Natural killer cell (primary cell): ENCODE data around the gene CDKN1C. TPM values are rescaled to one million over a fixed set of nuclear protein-coding genes. Genes with fewer than 3 reads are reported as not detected.

Experiments
- ATAC-seq, 3 donors: fragments of 150-1000 bp in 2 of 3; fragments of 200-7000 bp in 1 of 3; cut with Tn5 transposase; 1 replicate in 1 of 3; 2 replicates in 2 of 3; pipeline ENCODE4 v1.10.0; 2021; ENCODE audit warnings: mild to moderate bottlenecking in 2 of 3, moderate library complexity in 2 of 3
- DNase-seq, 2 donors: peaks; one replicate each; pipeline versions ENCODE4 v3.0.0 to v3.0.0-alpha.2; 2013 to 2021; ENCODE audit warnings: mixed read lengths in 1 of 2
- H3K27ac ChIP-seq: one replicate; pipeline ENCODE4 v1.5.1; 2013; ENCODE audit warnings: mild to moderate bottlenecking, low read length
- H3K27me3 ChIP-seq: one replicate; pipeline ENCODE4 v1.6.1; 2013; ENCODE audit warnings: low read length; ENCODE audit not compliant: control insufficient read depth, insufficient read depth
- H3K36me3 ChIP-seq: one replicate; pipeline ENCODE4 v1.6.1; 2013; ENCODE audit warnings: low read length; ENCODE audit not compliant: control insufficient read depth, insufficient read depth
- H3K4me1 ChIP-seq: one replicate; pipeline ENCODE4 v1.6.1; 2013; ENCODE audit warnings: low read length; ENCODE audit not compliant: control insufficient read depth, insufficient read depth
- H3K4me3 ChIP-seq: one replicate; pipeline ENCODE4 v1.5.1; 2013; ENCODE audit warnings: low read length
- H3K9me3 ChIP-seq: one replicate; pipeline ENCODE4 v1.6.1; 2013; ENCODE audit warnings: low read length; ENCODE audit not compliant: control insufficient read depth, insufficient read depth
- H3K27ac Mint-ChIP-seq, 2 donors: one replicate each; pipeline ENCODE4 v1.8.0; 2022; ENCODE audit warnings: mild to moderate bottlenecking in 2 of 2, mixed read lengths in 2 of 2, moderate library complexity in 1 of 2
- H3K27me3 Mint-ChIP-seq, 2 donors: one replicate each; pipeline ENCODE4 v1.8.0; 2022; ENCODE audit warnings: low read depth in 2 of 2, mixed read lengths in 2 of 2
- H3K36me3 Mint-ChIP-seq: one replicate; pipeline ENCODE4 v1.8.0; 2022; ENCODE audit warnings: mixed read lengths
- H3K4me1 Mint-ChIP-seq, 2 donors: one replicate each; pipeline ENCODE4 v1.8.0; 2022; ENCODE audit warnings: mixed read lengths in 2 of 2
- H3K4me3 Mint-ChIP-seq: one replicate; pipeline ENCODE4 v1.8.0; 2022; ENCODE audit warnings: mild to moderate bottlenecking, moderate library complexity, mixed read lengths
- H3K9me3 Mint-ChIP-seq, 2 donors: one replicate each; pipeline ENCODE4 v1.8.0; 2022; ENCODE audit warnings: mixed read lengths in 2 of 2
- CTCF ChIP-seq: fragments of 200-600 bp; IDR thresholded peaks from one replicate; pipeline ENCODE4 v1.8.0; 2022; ENCODE audit warnings: antibody characterized with exemption
- whole genome bisulfite sequencing: methylation state at CpG from one replicate; pipeline ENCODE4 v1.1.7; 2013; ENCODE audit warnings: missing lambda C conversion rate; ENCODE audit not compliant: insufficient coverage; 5-methylcytosine and 5-hydroxymethylcytosine counted together
- intact Hi-C: fragments of 100-400 bp; cut with micrococcal nuclease; formaldehyde crosslinking; loops from one replicate; pipeline ENCODE4 v1.14.2; 2022
- total RNA-seq, 4 donors: library from RNA; stranded (reverse); fragments of 120-200 nt in 1 of 4; gene quantifications; one replicate each; pipeline versions ENCODE4 v1.2.3 to v1.2.4, GENCODE V29; 2013 to 2022

Gene CDKN1C
- total RNA-seq, 3 donors from 2014 or later (not counting 1 experiment from before 2014, with no cell fraction given), result 2.6 to 27.9 (median 6.3) TPM

GRCh38 chr11:2897048-2897447 lies 11.5 kb upstream of the CDKN1C start:
- no peak overlapping the region for H3K4me3 Mint-ChIP-seq
- H3K4me1 Mint-ChIP-seq, result peaks cover 39 to 62% of the 10 kb centered on the region in 2 donors
- WGBS, result 93% methylated on average over 6 of the region's 6 CpGs
- Histone ChIP-seq H3K4me3 (no peak overlapping the region), H3K9me3 (no peaks in the 10 kb centered on the region), H3K27ac (no peak overlapping the region), H3K36me3 (no peaks in the 10 kb centered on the region), H3K27me3 (no peaks in the 10 kb centered on the region), H3K4me1 (peaks cover 53% of the 10 kb centered on the region)
- no peaks in the 10 kb centered on the region for H3K36me3 Mint-ChIP-seq
- peak overlapping the region; percentile 41 to 99 for H3K27ac Mint-ChIP-seq
- no peaks in the 10 kb centered on the region for H3K27me3 Mint-ChIP-seq
- ATAC-seq, result no peak
- intact Hi-C loops, result loop anchor here (5.0 kb wide), 1 partner anchor 35 kb away; no protein-coding TSS in a partner anchor
- no peaks in the 10 kb centered on the region for H3K9me3 Mint-ChIP-seq
- TF ChIP-seq CTCF, result no peak
- no peak for DNase-seq

GRCh38 chr11:2896047-2896446 lies 10.5 kb upstream of the CDKN1C start:
- peaks cover 55% of the 10 kb centered on the region for H3K4me1 ChIP-seq
- no peaks in the 10 kb centered on the region for H3K36me3 Mint-ChIP-seq
- H3K9me3 Mint-ChIP-seq, result no peaks in the 10 kb centered on the region
- H3K27me3 ChIP-seq, result no peaks in the 10 kb centered on the region
- H3K27ac Mint-ChIP-seq, result peak overlapping the region; percentile 41 to 99
- ATAC-seq (no peak), DNase-seq (no peak)
- H3K4me3 ChIP-seq, result no peak overlapping the region
- H3K9me3 ChIP-seq, result no peaks in the 10 kb centered on the region
- no peak overlapping the region for H3K4me3 Mint-ChIP-seq
- intact Hi-C loops, result loop anchor here (5.0 kb wide), 1 partner anchor 36 kb away; no protein-coding TSS in a partner anchor
- no peak for TF ChIP-seq CTCF
- 83% methylated on average over 8 of the region's 9 CpGs for WGBS
- H3K27ac ChIP-seq, result no peak overlapping the region
- H3K4me1 Mint-ChIP-seq, result peaks cover 41 to 63% of the 10 kb centered on the region in 2 donors
- H3K36me3 ChIP-seq, result no peaks in the 10 kb centered on the region
- H3K27me3 Mint-ChIP-seq, result no peaks in the 10 kb centered on the region

GRCh38 chr11:2893935-2894334 lies 8.4 kb upstream of the CDKN1C start:
- peak overlapping the region; percentile 74 to 83 for H3K27ac Mint-ChIP-seq
- intact Hi-C loops, result no loop called here
- Histone ChIP-seq H3K4me3 (no peak overlapping the region), H3K36me3 (no peaks in the 10 kb centered on the region), H3K4me1 (peaks cover 45% of the 10 kb centered on the region), H3K27me3 (no peaks in the 10 kb centered on the region), H3K9me3 (no peaks in the 10 kb centered on the region), H3K27ac (no peak overlapping the region)
- WGBS, result 94% methylated on average over 4 of the region's 4 CpGs
- no peaks in the 10 kb centered on the region for H3K9me3 Mint-ChIP-seq
- no peaks in the 10 kb centered on the region for H3K27me3 Mint-ChIP-seq
- peaks cover 26 to 48% of the 10 kb centered on the region in 2 donors for H3K4me1 Mint-ChIP-seq
- no peak for TF ChIP-seq CTCF
- ATAC-seq (no peak), DNase-seq (no peak)
- no peaks in the 10 kb centered on the region for H3K36me3 Mint-ChIP-seq
- H3K4me3 Mint-ChIP-seq, result peak overlapping the region; percentile 37

- no peak overlapping the region for H3K4me3 ChIP-seq
Measured at GRCh38 chr11:2892967-2893528, 7.5 kb upstream of the CDKN1C start.

More at GRCh38 chr11:2892967-2893528, 7.5 kb upstream of the CDKN1C start:
- peak; percentile 53 to 72 for DNase-seq
- Histone ChIP-seq H3K27ac (peak overlapping the region; percentile 48), H3K4me1 (peaks cover 41% of the 10 kb centered on the region), H3K9me3 (no peaks in the 10 kb centered on the region), H3K36me3 (no peaks in the 10 kb centered on the region), H3K27me3 (no peaks in the 10 kb centered on the region)
- H3K27me3 Mint-ChIP-seq, result no peaks in the 10 kb centered on the region
- peak overlapping the region; percentile 74 to 83 for H3K27ac Mint-ChIP-seq
- WGBS, result 32% methylated on average over 3 of the region's 4 CpGs
- H3K4me3 Mint-ChIP-seq, result peak overlapping the region; percentile 81
- H3K36me3 Mint-ChIP-seq, result no peaks in the 10 kb centered on the region
- H3K9me3 Mint-ChIP-seq, result no peaks in the 10 kb centered on the region
- no peak for TF ChIP-seq CTCF
- ATAC-seq, result peak; percentile 76 to 77 (median 77)
- H3K4me1 Mint-ChIP-seq, result peaks cover 24 to 45% of the 10 kb centered on the region in 2 donors
- intact Hi-C loops, result loop anchor here (1.0 kb wide), 1 partner anchor 361 kb away; no protein-coding TSS in a partner anchor
